Measurements from ENCODE around the gene SLC38A5.
"Not testable (repeated sequence)": the region's sequence is repeated elsewhere in the genome, so short reads cannot be mapped to it uniquely, and the experiment has no call there.

The SLC38A5 gene

GRCh38 chrX:48456628-48457331 lies 13.3 kb downstream of the SLC38A5 start:
- DNase-seq (ENCODE audit: low spot score): no peak
- no CpG with 5 or more reads among the region's 6 CpGs for WGBS, 2 donors (ENCODE audit: extremely low coverage in 2 of 2, insufficient read length in 2 of 2, insufficient replicate concordance in 1 of 2)
- H3K27ac ChIP-seq (replicated peaks; ENCODE audit: low read length): no peak overlapping the region
- H3K4ac ChIP-seq (ENCODE audit: low read length): no peak overlapping the region
- no peak overlapping the region for H3K4me3 ChIP-seq (ENCODE audit: low read length in 2 of 2)
- no peak overlapping the region for H3K4me2 ChIP-seq (ENCODE audit: insufficient read depth, low read length, poor library complexity, severe bottlenecking)
- H3K9me3 ChIP-seq (replicated peaks in 1 of 2; ENCODE audit: control insufficient read depth in 2 of 2, insufficient read depth in 1 of 2, low read depth in 1 of 2, low read length in 2 of 2): no peaks in the 10 kb centered on the region
- H3K79me1 ChIP-seq (ENCODE audit: low read depth, low read length): no peaks in the 10 kb centered on the region
- peak overlapping the region; percentile 21 for H3K14ac ChIP-seq (ENCODE audit: low read length)
- no peak overlapping the region for H3K18ac ChIP-seq (ENCODE audit: low read length)
- no peaks in the 10 kb centered on the region for H3K36me3 ChIP-seq (replicated peaks in 1 of 2; ENCODE audit: control insufficient read depth in 2 of 2, insufficient read depth in 2 of 2, low read length in 2 of 2)
- H2BK12ac ChIP-seq (ENCODE audit: low read length): no peak overlapping the region
- H3K4me1 ChIP-seq (ENCODE audit: control insufficient read depth in 2 of 2, insufficient read depth in 1 of 2, low read depth in 1 of 2, low read length in 2 of 2): no peaks in the 10 kb centered on the region
- no peak overlapping the region for H4K8ac ChIP-seq (ENCODE audit: low read depth, low read length)
- H3K9ac ChIP-seq (ENCODE audit: low read depth, low read length, poor library complexity): no peak overlapping the region
- no peak overlapping the region for H4K91ac ChIP-seq (ENCODE audit: low read depth, low read length, poor library complexity)
- no peak overlapping the region for H2AFZ ChIP-seq (ENCODE audit: low read length)
- H2BK15ac ChIP-seq (ENCODE audit: low read length): no peak overlapping the region
- no peak overlapping the region for H3K23ac ChIP-seq (ENCODE audit: low read depth, low read length, poor library complexity)
- H2AK5ac ChIP-seq (ENCODE audit: low read depth, low read length): no peak overlapping the region
- no peak overlapping the region for H2BK5ac ChIP-seq (ENCODE audit: low read length)
- H2BK120ac ChIP-seq (ENCODE audit: low read depth, low read length): no peak overlapping the region
- H3K27me3 ChIP-seq (ENCODE audit: control insufficient read depth in 3 of 3, insufficient read depth in 3 of 3, low read depth in 1 of 3, low read length in 3 of 3): no peaks in the 10 kb centered on the region

GRCh38 chrX:48451708-48452107 lies 18.4 kb downstream of the SLC38A5 start:
- no peak for DNase-seq (ENCODE audit: low spot score)
- no peak overlapping the region for H3K4me3 ChIP-seq (ENCODE audit: low read length in 2 of 2)
- no peak overlapping the region for H2AFZ ChIP-seq (ENCODE audit: low read length)
- no peak overlapping the region for H2BK15ac ChIP-seq (ENCODE audit: low read length)
- H3K18ac ChIP-seq (ENCODE audit: low read length): no peak overlapping the region
- H3K79me1 ChIP-seq (ENCODE audit: low read depth, low read length): no peaks in the 10 kb centered on the region
- H2AK5ac ChIP-seq (ENCODE audit: low read depth, low read length): no peak overlapping the region
- H3K23ac ChIP-seq (ENCODE audit: low read depth, low read length, poor library complexity): no peak overlapping the region
- H3K9me3 ChIP-seq (replicated peaks in 1 of 2; ENCODE audit: control insufficient read depth in 2 of 2, insufficient read depth in 1 of 2, low read depth in 1 of 2, low read length in 2 of 2): no peaks in the 10 kb centered on the region
- H3K4me1 ChIP-seq (ENCODE audit: control insufficient read depth in 2 of 2, insufficient read depth in 1 of 2, low read depth in 1 of 2, low read length in 2 of 2): no peaks in the 10 kb centered on the region
- no peaks in the 10 kb centered on the region for H3K36me3 ChIP-seq (replicated peaks in 1 of 2; ENCODE audit: control insufficient read depth in 2 of 2, insufficient read depth in 2 of 2, low read length in 2 of 2)
- H2BK5ac ChIP-seq (ENCODE audit: low read length): no peak overlapping the region
- no peak overlapping the region for H2BK12ac ChIP-seq (ENCODE audit: low read length)
- no peak overlapping the region for H3K4ac ChIP-seq (ENCODE audit: low read length)
- no peak overlapping the region for H4K91ac ChIP-seq (ENCODE audit: low read depth, low read length, poor library complexity)
- no peak overlapping the region for H3K27ac ChIP-seq (replicated peaks; ENCODE audit: low read length)
- no peak overlapping the region for H2BK120ac ChIP-seq (ENCODE audit: low read depth, low read length)
- no peak overlapping the region for H4K8ac ChIP-seq (ENCODE audit: low read depth, low read length)
- no CpG with 5 or more reads among the region's 4 CpGs for WGBS, 2 donors (ENCODE audit: extremely low coverage in 2 of 2, insufficient read length in 2 of 2, insufficient replicate concordance in 1 of 2)
- H3K14ac ChIP-seq (ENCODE audit: low read length): no peak overlapping the region
- H3K4me2 ChIP-seq (ENCODE audit: insufficient read depth, low read length, poor library complexity, severe bottlenecking): no peak overlapping the region
- H3K27me3 ChIP-seq (ENCODE audit: control insufficient read depth in 3 of 3, insufficient read depth in 3 of 3, low read depth in 1 of 3, low read length in 3 of 3): peaks cover 0 to 2% (median 0%) of the 10 kb centered on the region in 3 experiments
- no peak overlapping the region for H3K9ac ChIP-seq (ENCODE audit: low read depth, low read length, poor library complexity)

- no peaks in the 10 kb centered on the region for H3K36me3 ChIP-seq (replicated peaks in 1 of 2; ENCODE audit: control insufficient read depth in 2 of 2, insufficient read depth in 2 of 2, low read length in 2 of 2)
- no peaks in the 10 kb centered on the region for H3K4me1 ChIP-seq (ENCODE audit: control insufficient read depth in 2 of 2, insufficient read depth in 1 of 2, low read depth in 1 of 2, low read length in 2 of 2)
- H2BK120ac ChIP-seq (ENCODE audit: low read depth, low read length): no peak overlapping the region
- H3K27ac ChIP-seq (replicated peaks; ENCODE audit: low read length): no peak overlapping the region
- no peaks in the 10 kb centered on the region for H3K79me1 ChIP-seq (ENCODE audit: low read depth, low read length)
- no peak overlapping the region for H3K18ac ChIP-seq (ENCODE audit: low read length)
- H3K9me3 ChIP-seq (replicated peaks in 1 of 2; ENCODE audit: control insufficient read depth in 2 of 2, insufficient read depth in 1 of 2, low read depth in 1 of 2, low read length in 2 of 2): no peaks in the 10 kb centered on the region
- peaks cover 0 to 7% (median 0%) of the 10 kb centered on the region in 3 experiments for H3K27me3 ChIP-seq (ENCODE audit: control insufficient read depth in 3 of 3, insufficient read depth in 3 of 3, low read depth in 1 of 3, low read length in 3 of 3)
- H3K4ac ChIP-seq (ENCODE audit: low read length): no peak overlapping the region
- H3K4me2 ChIP-seq (ENCODE audit: insufficient read depth, low read length, poor library complexity, severe bottlenecking): no peak overlapping the region
- no peak overlapping the region for H3K9ac ChIP-seq (ENCODE audit: low read depth, low read length, poor library complexity)
- H2BK5ac ChIP-seq (ENCODE audit: low read length): no peak overlapping the region
- no peak overlapping the region for H3K14ac ChIP-seq (ENCODE audit: low read length)
- no peak overlapping the region for H4K8ac ChIP-seq (ENCODE audit: low read depth, low read length)
- no peak overlapping the region for H2BK12ac ChIP-seq (ENCODE audit: low read length)
- no peak overlapping the region for H4K91ac ChIP-seq (ENCODE audit: low read depth, low read length, poor library complexity)
- H2AFZ ChIP-seq (ENCODE audit: low read length): no peak overlapping the region
- no peak overlapping the region for H3K23ac ChIP-seq (ENCODE audit: low read depth, low read length, poor library complexity)
- no peak for DNase-seq (ENCODE audit: low spot score)
- H2BK15ac ChIP-seq (ENCODE audit: low read length): no peak overlapping the region
- no peak overlapping the region for H2AK5ac ChIP-seq (ENCODE audit: low read depth, low read length)
- H3K4me3 ChIP-seq (ENCODE audit: low read length in 2 of 2): no peak overlapping the region
Observed at GRCh38 chrX:48450076-48450475, 20.0 kb downstream of the SLC38A5 start.

GRCh38 chrX:48447201-48447600 lies 22.9 kb downstream of the SLC38A5 start:
- not testable (repeated sequence) for DNase-seq (ENCODE audit: low spot score); H3K4me3 ChIP-seq (ENCODE audit: low read length in 2 of 2); H3K27ac ChIP-seq (replicated peaks; ENCODE audit: low read length); H3K9me3 ChIP-seq (replicated peaks in 1 of 2; ENCODE audit: control insufficient read depth in 2 of 2, insufficient read depth in 1 of 2, low read depth in 1 of 2, low read length in 2 of 2); H2BK120ac ChIP-seq (ENCODE audit: low read depth, low read length); H3K9ac ChIP-seq (ENCODE audit: low read depth, low read length, poor library complexity); H4K91ac ChIP-seq (ENCODE audit: low read depth, low read length, poor library complexity); H3K23ac ChIP-seq (ENCODE audit: low read depth, low read length, poor library complexity); H3K4me1 ChIP-seq (ENCODE audit: control insufficient read depth in 2 of 2, insufficient read depth in 1 of 2, low read depth in 1 of 2, low read length in 2 of 2); H3K18ac ChIP-seq (ENCODE audit: low read length); H3K79me1 ChIP-seq (ENCODE audit: low read depth, low read length); H2AK5ac ChIP-seq (ENCODE audit: low read depth, low read length); H3K4me2 ChIP-seq (ENCODE audit: insufficient read depth, low read length, poor library complexity, severe bottlenecking); H2BK15ac ChIP-seq (ENCODE audit: low read length); H2BK12ac ChIP-seq (ENCODE audit: low read length); H2BK5ac ChIP-seq (ENCODE audit: low read length); H4K8ac ChIP-seq (ENCODE audit: low read depth, low read length); H3K36me3 ChIP-seq (replicated peaks in 1 of 2; ENCODE audit: control insufficient read depth in 2 of 2, insufficient read depth in 2 of 2, low read length in 2 of 2); H3K14ac ChIP-seq (ENCODE audit: low read length); H3K4ac ChIP-seq (ENCODE audit: low read length); H2AFZ ChIP-seq (ENCODE audit: low read length)
- no CpG with 5 or more reads among the region's 6 CpGs for WGBS, 2 donors (ENCODE audit: extremely low coverage in 2 of 2, insufficient read length in 2 of 2, insufficient replicate concordance in 1 of 2)
- peaks cover 0 to 11% (median 0%) of the 10 kb centered on the region in 3 experiments for H3K27me3 ChIP-seq (ENCODE audit: control insufficient read depth in 3 of 3, insufficient read depth in 3 of 3, low read depth in 1 of 3, low read length in 3 of 3)

Measured in neuronal stem cell (in vitro differentiated cells).